Mesodermal cell (in vitro differentiated cells): Measurements from ENCODE around the gene TCEANC. TPM values are rescaled to one million over a fixed set of nuclear protein-coding genes. Genes with fewer than 3 reads are reported as not detected.
"Not testable (repeated sequence)": the region's sequence is repeated elsewhere in the genome, so short reads cannot be mapped to it uniquely, and the experiment has no call there.

ENCODE experiments used
- H3K27ac ChIP-seq: 2 replicates; pipeline ENCODE4 v1.7.0; 2013; ENCODE audit warnings: mild to moderate bottlenecking, low read depth, low read length, moderate library complexity; ENCODE audit not compliant: severe bottlenecking
- H3K36me3 ChIP-seq: 2 replicates; pipeline ENCODE4 v1.7.1; 2013; ENCODE audit warnings: mild to moderate bottlenecking, low read length, moderate library complexity; ENCODE audit not compliant: control insufficient read depth, insufficient read depth
- H3K4me1 ChIP-seq: one replicate; pipeline ENCODE4 v1.7.1; 2013; ENCODE audit warnings: mild to moderate bottlenecking, low read length; ENCODE audit not compliant: insufficient read depth, control insufficient read depth, poor library complexity, severe bottlenecking
- H3K4me3 ChIP-seq: 2 replicates; pipeline ENCODE4 v1.7.0; 2013; ENCODE audit warnings: low read length, control low read depth, mild to moderate bottlenecking; ENCODE audit not compliant: insufficient read depth, poor library complexity, severe bottlenecking; ENCODE audit errors: extremely low read depth
- H3K9me3 ChIP-seq: 2 replicates; pipeline ENCODE4 v1.7.1; 2013; ENCODE audit warnings: mild to moderate bottlenecking, low read length, moderate library complexity; ENCODE audit not compliant: control insufficient read depth
- WGBS, 2 experiments: methylation state at CpG; one replicate each; pipeline ENCODE4 v1.1.5; 2013; ENCODE audit warnings: missing lambda C conversion rate in 2 of 2; ENCODE audit not compliant: insufficient coverage in 2 of 2; 5-methylcytosine and 5-hydroxymethylcytosine counted together
- polyA plus RNA-seq, 2 experiments: library from polyadenylated mRNA; stranded (reverse); fragments of 50-300 nt; gene quantifications; one replicate each; pipeline ENCODE4 v1.2.3, GENCODE V29; 2013

Gene TCEANC, protein sequence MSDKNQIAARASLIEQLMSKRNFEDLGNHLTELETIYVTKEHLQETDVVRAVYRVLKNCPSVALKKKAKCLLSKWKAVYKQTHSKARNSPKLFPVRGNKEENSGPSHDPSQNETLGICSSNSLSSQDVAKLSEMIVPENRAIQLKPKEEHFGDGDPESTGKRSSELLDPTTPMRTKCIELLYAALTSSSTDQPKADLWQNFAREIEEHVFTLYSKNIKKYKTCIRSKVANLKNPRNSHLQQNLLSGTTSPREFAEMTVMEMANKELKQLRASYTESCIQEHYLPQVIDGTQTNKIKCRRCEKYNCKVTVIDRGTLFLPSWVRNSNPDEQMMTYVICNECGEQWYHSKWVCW
- 1.1 TPM for polyA plus RNA-seq (2013, experiment 1 of 2)
- 1.8 TPM for polyA plus RNA-seq (2013, experiment 2 of 2)

GRCh38 chrX:13652850-13653693 lies at the start of gene TCEANC:
TSS of gene TCEANC (plus strand) at chrX:13653141. CDS start at chrX:13662509, 9,368 bp downstream.
- H3K4me3 ChIP-seq: peak within 1 kb of the TSS; percentile 44
- 0 to 1% methylated on average over 29 to 34 of the region's 54 CpGs for WGBS, 2 experiments
- no peaks in the 10 kb centered on the region for H3K9me3 ChIP-seq
- H3K4me1 ChIP-seq: peaks cover 3% of the 10 kb centered on the region
- H3K27ac ChIP-seq: peak within 1 kb of the TSS; percentile 91
- no peaks in the 10 kb centered on the region for H3K36me3 ChIP-seq

DNA sequence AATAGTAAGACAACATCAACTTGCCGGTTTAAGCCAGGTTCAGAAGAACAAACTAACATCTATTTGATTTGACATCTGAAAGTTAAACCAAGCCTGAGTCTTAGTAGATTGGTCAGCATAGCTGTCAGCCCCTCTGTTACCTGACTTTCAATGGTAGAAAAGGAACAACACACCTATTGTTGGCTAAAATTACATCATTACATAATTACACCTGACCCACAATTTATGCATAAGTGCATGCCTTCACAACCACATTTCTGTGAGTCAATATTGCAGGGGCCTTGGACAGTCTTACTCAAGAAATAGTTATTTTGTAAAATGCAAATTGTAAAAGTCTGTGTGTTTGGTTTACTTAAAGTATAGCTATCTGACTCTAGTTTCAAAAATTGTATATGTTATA lies 47.3 kb upstream of the TCEANC start:
- 80% methylated on average over 1 of the region's 1 CpG; no CpG with 5 or more reads in 1 of the 2 experiments for WGBS, 2 experiments
- Histone ChIP-seq H3K36me3 (no peaks in the 10 kb centered on the region), H3K4me3 (no peak overlapping the region), H3K4me1 (no peaks in the 10 kb centered on the region), H3K9me3 (no peaks in the 10 kb centered on the region), H3K27ac (no peak overlapping the region)

- no peak overlapping the region for H3K27ac ChIP-seq
- H3K9me3 ChIP-seq: no peaks in the 10 kb centered on the region
- H3K4me3 ChIP-seq: no peak overlapping the region
- WGBS, 2 experiments: 100% methylated on average over 1 of the region's 6 CpGs; no CpG with 5 or more reads in 1 of the 2 experiments
- no peaks in the 10 kb centered on the region for H3K4me1 ChIP-seq
- no peaks in the 10 kb centered on the region for H3K36me3 ChIP-seq
Observed at GRCh38 chrX:13607331-13607995, 45.5 kb upstream of the TCEANC start.

DNA sequence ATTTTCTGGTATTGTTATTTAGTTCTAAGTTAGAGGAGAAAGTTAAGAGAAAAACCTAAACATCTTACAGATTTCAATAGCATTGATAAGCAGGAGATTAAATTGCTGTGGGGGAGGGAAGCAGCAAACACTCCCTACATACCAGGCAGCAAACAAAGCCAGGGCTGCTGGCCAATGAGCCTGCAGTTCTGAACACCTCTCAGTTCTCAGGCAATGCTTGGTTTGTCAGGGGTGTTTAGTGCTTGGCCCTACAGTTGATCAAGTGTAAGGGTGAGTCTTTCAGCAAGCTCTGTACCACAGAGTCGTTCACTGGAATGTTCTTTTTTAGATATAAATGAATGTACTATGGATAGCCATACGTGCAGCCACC lies 45.0 kb upstream of the TCEANC start:
- Histone ChIP-seq H3K9me3 (no peaks in the 10 kb centered on the region), H3K4me1 (no peaks in the 10 kb centered on the region), H3K4me3 (no peak overlapping the region), H3K27ac (no peak overlapping the region), H3K36me3 (no peaks in the 10 kb centered on the region)
- WGBS, 2 experiments: 100% methylated on average over 1 of the region's 2 CpGs; no CpG with 5 or more reads in 1 of the 2 experiments

GRCh38 chrX:13614154-13614553 lies 38.8 kb upstream of the TCEANC start:
- H3K4me1 ChIP-seq: no peaks in the 10 kb centered on the region
- H3K36me3 ChIP-seq: no peaks in the 10 kb centered on the region
- no peak overlapping the region for H3K27ac ChIP-seq
- H3K4me3 ChIP-seq: no peak overlapping the region
- no peaks in the 10 kb centered on the region for H3K9me3 ChIP-seq

DNA sequence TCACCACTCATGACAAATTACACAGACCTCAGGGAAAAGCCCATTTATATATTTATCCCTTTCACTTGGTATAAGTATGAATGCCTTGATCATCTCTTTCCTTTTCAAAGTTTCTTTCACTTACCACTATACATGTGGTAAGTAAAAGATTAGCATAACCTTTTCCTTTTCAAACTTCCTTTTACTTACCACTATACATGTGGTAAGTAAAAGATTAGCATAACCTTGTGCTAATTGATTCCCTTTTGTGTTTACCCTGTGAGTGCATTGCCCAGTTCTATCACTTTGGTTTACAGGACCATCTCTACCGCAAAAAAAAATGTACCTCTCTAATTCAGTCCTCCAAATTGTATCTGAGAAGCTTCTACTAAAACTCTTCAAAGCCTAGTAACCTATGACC lies 32.7 kb upstream of the TCEANC start:
- Histone ChIP-seq H3K4me3 (no peak overlapping the region), H3K27ac (no peak overlapping the region), H3K4me1 (no peaks in the 10 kb centered on the region), H3K9me3 (no peaks in the 10 kb centered on the region), H3K36me3 (no peaks in the 10 kb centered on the region)
- WGBS, 2 experiments: 0% methylated on average over 1 of the region's 1 CpG

DNA sequence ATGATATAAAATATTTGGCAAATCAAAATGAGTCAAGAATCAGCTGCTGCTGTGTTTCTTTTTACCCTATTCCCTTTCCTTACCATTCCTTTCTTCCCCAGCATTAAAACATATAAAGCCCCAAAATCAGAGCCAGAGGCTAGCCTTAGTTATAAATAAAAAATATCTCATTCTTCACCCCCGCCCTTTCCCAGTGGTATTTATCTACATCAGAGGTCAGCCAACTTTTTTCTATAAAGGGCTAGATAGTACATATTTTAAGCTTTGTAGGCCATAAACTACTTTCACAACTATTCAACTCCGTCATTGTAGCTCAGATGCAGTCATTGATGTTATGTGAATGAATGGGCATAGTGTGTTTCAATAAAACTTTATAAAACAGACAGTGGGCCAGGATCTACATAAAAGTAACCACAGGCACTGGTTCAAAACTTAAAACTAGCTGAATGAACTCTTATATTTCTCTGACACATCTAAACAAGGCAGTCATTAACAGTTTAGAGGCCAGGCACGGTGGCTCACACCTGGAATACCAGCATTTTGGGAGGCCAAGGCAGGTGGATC lies 30.5 kb upstream of the TCEANC start:
- Histone ChIP-seq H3K36me3 (no peaks in the 10 kb centered on the region), H3K4me3 (no peak overlapping the region), H3K4me1 (no peaks in the 10 kb centered on the region), H3K9me3 (no peaks in the 10 kb centered on the region), H3K27ac (no peak overlapping the region)
- 100% methylated on average over 1 of the region's 3 CpGs; no CpG with 5 or more reads in 1 of the 2 experiments for WGBS, 2 experiments

DNA sequence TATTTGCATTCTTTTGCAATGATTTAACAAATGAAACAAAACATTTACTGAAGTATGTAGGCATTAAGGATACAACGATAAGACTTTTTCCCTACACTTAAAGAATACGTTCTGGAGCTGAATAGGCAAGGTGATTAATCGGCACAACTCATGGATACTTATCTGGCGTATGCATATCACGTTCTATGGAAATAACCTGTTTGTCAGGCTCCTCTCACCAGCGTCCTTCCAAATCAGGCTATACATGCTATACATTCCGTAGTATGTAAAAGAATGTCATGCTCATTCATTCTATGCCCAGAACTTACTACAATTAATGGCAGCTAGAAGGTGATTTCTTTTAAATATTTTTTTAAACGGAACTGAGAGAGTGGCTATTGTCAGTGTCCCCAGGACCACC lies 25.6 kb upstream of the TCEANC start:
- 97% methylated on average over 5 of the region's 8 CpGs; no CpG with 5 or more reads in 1 of the 2 experiments for WGBS, 2 experiments
- no peaks in the 10 kb centered on the region for H3K9me3 ChIP-seq
- no peaks in the 10 kb centered on the region for H3K36me3 ChIP-seq
- H3K4me1 ChIP-seq: no peaks in the 10 kb centered on the region
- H3K27ac ChIP-seq: no peak overlapping the region
- H3K4me3 ChIP-seq: no peak overlapping the region

GRCh38 chrX:13637224-13637623 lies 15.7 kb upstream of the TCEANC start:
- 100% methylated on average over 3 of the region's 9 CpGs for WGBS, 2 experiments

DNA sequence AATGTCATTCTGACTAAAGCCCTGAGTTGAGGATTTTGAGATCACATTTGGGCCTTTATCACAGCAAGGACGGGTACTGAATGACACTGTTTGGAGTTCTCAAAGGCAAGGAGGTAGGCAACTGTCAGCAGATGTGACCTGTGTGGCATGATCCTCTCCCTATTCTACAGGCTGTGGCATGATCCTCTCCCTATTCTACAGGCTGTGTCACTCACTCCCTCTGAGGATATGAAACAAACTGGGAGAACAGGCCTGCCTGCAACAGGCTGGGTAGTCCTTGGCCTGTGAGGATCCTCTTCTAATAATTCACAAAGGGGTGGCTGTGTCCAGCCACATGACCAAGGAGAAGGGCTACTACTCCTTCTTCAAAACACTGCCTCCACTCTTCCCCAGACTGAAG lies 14.9 kb upstream of the TCEANC start:
- Histone ChIP-seq H3K9me3 (no peaks in the 10 kb centered on the region), H3K4me3 (no peak overlapping the region), H3K36me3 (no peaks in the 10 kb centered on the region), H3K27ac (no peak overlapping the region), H3K4me1 (no peaks in the 10 kb centered on the region)
- WGBS, 2 experiments: 63 to 100% methylated on average over 1 of the region's 1 CpG

More at GRCh38 chrX:13637224-13637623, 15.7 kb upstream of the TCEANC start:
- not testable (repeated sequence) for H3K36me3 ChIP-seq, H3K27ac ChIP-seq, H3K4me3 ChIP-seq, H3K4me1 ChIP-seq, H3K9me3 ChIP-seq
